Measurements from ENCODE around the gene F10.

F10 gene

DNA sequence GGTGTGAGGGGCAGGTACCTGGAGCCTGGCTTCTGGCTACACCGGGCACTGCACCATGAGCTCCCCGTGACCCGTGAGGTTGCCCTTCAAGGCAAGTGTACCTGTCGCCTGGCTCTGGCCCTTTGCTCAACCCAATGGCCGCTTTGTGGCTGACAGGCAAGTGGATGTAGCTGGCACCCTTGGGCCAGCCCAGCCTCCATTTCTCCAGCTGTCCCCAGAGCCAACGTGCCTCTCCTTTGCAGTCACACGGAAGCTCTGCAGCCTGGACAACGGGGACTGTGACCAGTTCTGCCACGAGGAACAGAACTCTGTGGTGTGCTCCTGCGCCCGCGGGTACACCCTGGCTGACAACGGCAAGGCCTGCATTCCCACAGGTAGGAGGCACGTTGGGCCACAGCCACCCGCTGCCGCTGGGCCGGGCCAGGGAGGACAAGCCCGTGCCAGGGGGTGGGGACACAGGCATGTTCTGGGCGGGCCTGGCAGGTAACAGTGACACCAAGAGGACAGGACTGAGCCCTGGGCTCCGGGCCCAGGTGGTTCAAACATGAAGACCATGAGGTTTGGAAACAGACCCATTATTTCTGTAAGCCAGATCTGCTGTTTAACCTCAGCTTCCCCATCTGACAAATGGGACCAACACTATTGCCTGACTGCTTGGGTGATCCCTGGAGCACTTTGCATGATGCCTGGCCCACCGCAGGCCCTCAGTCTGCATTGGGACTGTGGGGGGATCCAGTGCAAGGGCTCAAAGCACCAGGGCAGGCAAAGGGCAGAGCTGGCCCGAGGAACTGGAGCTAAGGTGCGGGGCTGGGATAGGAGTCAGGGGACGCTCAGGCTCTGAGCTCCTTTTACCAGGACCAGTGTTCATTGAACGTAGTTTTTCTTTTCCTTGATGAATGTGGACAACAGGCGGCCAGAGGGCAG lies 18.3 kb downstream of the F10 start:
- no peak for DNase-seq

DNA sequence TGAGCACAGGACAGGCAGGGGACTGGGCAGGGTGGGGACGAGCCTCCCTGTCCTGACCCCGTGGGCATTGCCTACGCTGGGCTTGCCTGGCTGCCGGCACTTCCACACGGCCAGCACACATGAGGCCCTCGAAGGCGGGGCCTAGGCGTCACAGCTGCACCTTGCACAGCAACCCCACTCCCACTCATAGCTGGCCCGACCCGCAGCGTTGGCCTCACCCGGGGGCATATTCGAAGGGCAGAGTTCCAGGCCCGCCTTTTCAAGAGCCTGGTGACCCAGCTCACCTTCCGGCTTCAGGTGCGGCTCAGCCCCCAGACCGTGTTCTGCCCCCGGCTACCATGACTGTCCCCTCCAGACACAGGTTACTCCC lies 19.0 kb downstream of the F10 start:
- DNase-seq, result no peak

DNA sequence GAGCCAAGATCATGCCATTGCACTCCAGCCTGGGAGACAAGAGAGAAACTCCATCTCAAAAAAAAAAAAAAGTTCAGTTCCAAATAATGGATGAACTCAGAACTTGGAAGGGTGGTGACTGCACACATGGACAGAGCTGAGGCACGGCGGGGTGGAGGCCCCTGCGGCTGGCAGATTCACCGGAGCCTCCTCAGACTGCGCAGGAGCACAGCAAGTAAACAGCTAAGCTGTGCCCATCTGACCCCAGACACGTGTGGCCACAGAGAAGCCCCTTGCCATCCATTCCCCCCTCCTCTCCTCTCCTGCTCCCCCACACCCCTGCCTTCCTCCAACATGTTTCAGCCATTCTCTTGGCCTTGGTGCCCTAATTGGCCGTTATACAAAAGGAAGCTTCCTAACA lies 20.3 kb downstream of the F10 start:
- DNase-seq, result no peak

DNA sequence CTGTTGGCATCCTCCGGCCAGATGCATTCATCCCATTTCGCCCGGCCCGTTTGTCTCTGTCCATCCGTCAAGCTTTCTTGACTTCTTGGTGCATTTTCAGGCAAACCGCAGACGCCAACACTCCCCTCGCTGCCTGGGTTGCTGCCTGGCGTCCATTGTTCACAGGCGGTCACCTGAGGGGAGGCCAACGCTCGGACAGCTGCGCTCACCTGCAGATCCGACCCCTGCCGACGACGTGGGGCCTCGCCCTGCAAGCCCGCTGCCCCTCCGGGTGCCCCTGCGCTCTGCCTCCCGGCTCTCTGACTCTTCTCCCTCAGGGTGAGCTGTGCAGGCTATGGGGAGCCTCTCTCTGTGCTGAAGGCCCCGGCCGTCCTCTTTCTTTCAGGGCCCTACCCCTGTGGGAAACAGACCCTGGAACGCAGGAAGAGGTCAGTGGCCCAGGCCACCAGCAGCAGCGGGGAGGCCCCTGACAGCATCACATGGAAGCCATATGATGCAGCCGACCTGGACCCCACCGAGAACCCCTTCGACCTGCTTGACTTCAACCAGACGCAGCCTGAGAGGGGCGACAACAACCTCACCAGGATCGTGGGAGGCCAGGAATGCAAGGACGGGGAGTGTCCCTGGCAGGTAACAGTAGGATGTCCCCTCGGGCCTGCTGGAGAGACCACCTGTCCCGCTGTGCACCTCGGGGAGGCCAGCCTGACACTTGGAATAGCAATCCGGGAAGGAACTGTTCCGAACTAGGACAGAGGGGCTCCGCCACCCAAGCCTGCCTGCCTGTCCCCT lies 21.1 kb downstream of the F10 start:
- no peak for DNase-seq

DNA sequence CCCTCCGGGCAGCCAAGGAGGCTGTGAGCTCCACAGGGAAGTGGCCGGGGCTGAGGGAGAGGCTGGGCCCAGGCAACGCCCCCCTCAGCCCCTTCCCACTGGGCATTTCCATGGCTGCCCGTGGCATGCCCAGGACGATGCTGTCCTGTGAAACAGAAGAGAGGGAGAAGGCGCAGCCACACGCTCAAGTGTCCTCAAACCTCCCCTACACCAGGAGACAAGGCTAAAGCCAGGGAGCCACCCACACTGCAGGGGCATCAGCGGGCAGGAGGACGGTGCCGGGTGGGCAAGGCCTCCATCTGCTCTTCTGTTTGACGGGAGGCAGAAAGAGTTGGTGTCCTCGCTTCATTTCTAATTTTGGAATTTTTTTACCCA lies 21.6 kb downstream of the F10 start:
- no peak for DNase-seq

DNA sequence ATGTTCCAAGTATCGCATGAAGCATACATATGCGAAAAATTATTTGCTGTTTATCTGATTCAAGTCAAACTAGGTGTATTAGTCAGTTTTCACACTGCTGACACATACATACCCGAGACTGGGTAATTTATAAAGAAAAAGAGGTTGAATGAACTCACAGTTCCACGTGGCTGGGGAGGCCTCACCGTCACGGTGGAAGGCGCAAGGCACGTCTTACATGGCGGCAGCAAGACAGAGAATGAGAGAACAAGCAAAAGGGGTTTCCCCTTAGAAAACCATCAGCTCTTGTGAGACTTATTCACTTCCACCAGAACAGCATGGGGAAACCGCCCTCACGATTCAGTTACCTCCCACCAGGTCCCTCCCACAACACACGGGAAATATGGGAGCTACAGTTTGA lies 22.9 kb downstream of the F10 start:
- no peak for DNase-seq

DNA sequence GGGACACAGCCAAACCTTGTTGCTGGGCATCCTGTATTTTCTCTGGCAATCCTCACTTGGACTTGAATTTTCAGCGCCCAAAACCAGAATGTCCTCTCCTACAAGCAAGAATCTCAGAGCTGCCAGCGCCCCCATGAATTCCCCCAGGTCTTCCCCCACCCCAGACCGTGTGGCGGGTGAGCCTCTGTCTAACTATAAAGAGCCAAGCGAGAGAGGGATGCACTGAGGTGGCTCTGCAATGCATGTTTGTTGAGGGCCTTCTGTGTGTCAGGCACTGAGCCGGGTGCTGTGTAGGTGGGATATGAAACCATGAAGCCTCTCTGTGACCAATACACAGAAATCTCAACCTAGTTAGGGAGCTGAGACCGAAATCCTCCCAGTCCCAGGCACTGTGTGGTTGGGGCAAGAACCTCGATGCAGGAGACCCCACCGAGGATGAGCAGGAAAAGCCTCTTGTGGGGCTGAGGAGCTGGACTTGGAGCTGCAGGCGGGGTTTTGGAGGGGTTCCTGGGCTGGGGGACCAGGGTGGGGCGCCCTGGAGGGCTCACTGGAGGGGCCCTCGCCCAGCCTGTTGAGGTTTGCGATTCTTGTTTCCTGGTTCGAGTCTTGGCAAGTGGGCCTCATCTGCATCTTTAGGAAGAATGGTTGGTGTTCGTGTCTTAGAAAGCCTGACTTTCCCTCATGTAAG lies 23.5 kb downstream of the F10 start:
- no peak for DNase-seq

DNA sequence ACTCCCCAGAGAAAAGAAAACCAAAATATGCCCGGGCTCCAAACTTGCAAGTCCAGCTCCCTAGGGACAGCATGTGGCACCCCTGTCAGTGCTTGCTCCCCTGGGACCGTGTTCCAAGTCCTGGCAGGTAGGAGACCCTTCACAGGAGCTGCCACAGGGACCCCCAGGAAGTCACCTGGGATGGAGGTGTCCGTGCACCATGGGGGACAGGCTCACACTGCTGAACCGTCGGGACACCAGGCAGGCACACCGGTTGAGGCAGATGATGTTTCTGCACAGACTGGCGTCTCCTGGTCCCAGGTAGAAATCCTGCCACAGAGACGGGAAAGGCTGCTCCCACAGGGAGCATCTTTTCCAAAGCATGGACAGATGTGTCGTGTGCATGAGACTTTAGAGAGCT lies 24.2 kb downstream of the F10 start:
- no peak for DNase-seq

DNA sequence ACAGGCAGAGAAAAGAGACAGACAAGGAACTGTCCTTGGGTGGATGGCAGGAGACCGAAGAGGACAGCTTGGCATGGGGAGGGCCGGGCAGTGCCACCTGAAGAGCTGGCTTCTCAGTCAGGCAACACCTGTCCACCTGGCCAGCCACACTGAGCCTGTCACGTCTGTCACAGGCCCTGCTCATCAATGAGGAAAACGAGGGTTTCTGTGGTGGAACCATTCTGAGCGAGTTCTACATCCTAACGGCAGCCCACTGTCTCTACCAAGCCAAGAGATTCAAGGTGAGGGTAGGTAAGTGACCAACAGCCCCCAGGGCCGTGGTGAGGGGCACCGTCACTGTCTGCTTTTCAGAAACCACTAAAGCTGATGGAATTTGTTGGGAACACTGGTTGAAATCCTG lies 24.6 kb downstream of the F10 start:
- no peak for DNase-seq

DNA sequence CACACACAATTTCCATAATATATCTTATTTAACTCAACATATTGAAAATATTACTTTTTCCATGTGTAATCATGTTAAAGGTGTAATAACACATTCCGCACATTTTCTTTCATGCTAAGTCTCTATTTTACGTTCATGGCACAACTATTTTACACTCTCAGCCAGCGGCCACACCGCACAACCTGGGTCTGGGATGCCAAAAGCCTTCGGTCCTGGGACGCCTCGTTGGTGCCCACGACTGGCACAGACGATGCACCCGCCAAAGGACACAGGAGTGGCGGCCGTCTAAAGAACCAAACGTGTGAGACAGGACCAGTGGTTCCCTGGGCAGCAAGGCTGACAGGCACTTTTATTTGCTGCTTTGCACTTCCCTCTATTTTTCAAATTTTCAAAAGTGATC lies 25.8 kb downstream of the F10 start:
- DNase-seq, result no peak

DNA sequence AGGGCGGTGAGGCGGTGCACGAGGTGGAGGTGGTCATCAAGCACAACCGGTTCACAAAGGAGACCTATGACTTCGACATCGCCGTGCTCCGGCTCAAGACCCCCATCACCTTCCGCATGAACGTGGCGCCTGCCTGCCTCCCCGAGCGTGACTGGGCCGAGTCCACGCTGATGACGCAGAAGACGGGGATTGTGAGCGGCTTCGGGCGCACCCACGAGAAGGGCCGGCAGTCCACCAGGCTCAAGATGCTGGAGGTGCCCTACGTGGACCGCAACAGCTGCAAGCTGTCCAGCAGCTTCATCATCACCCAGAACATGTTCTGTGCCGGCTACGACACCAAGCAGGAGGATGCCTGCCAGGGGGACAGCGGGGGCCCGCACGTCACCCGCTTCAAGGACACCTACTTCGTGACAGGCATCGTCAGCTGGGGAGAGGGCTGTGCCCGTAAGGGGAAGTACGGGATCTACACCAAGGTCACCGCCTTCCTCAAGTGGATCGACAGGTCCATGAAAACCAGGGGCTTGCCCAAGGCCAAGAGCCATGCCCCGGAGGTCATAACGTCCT lies 26.4 kb downstream of the F10 start:
- DNase-seq, result no peak

DNA sequence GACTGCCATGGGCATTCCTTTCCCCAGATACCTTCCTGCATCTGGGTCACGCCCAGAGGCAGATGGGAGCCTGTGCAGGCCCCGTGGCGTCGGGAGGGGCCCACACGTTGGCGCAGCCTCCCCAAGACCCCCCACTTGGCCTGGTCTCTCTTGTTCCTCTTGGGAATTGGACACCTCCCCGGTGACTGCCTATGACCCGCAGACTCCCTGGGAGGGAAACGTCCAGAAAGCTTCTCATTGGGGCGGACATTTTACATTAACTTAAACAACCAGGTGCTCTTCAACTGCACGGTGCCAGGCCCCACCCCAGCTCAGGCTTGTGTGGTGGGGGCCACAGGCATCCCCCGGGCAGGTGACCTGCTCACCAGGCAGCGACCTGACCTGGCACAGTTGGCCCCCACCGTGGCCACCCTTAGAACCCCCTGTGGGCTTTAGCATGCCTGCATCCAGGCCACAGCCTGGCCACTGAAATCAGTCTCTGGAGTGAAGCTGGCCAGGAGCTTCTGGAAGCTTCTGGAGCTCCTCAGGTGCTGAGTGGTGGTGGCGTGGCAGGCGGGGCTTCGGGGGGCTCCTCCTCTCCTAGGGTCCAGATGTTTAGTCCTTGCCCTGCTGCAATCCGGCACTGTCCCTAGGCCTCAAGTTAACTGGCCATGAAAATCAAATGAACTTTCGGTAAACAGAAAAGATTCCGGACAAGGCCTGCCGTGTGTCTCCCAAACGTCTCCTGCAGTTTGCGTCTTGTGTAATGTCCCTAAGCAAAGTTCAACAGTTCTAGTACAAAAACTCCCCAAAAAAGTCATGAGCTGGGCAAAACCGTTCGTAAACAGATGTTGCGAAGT lies 27.3 kb downstream of the F10 start:
- DNase-seq, result no peak

DNA sequence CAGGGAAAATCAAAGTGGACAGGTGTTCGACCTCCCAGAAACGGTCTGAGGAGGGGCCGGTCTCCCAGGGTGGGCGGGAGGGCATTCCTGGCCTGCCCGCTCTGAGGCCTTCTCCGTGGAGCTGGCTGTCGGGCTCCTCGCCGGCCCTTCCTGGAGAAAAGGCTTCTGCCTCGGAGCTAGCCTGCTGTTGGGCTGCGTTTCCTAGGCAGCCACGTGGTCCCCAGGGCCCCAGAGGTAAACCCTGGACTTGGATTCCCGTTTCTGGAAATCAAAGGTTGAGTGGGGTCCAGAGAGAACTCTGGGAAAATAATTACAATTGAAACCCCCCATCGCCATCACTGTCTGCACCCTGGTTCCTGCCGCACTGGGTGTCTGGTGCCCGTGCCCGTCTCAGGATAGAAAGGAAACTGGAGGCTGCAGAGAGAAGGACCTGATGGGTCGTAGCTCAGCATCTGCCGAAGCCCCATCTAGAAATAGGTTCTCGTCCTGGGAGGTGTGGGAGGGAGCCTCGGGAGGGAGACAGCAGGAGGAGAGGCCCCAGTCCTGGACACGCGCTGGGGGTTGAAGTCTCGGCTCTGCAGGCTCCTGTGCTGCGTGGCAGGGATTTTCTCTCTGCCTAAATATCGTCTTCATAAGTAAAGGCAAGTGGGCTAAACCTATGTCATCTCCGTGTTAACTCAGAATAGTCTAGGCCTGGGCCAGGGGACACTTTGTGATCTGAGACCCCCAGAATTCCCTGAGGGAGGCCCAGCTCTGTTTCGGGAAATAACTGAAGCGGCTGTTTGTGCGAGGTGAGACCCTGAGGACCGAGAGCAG lies 28.2 kb downstream of the F10 start:
- DNase-seq, result no peak

DNA sequence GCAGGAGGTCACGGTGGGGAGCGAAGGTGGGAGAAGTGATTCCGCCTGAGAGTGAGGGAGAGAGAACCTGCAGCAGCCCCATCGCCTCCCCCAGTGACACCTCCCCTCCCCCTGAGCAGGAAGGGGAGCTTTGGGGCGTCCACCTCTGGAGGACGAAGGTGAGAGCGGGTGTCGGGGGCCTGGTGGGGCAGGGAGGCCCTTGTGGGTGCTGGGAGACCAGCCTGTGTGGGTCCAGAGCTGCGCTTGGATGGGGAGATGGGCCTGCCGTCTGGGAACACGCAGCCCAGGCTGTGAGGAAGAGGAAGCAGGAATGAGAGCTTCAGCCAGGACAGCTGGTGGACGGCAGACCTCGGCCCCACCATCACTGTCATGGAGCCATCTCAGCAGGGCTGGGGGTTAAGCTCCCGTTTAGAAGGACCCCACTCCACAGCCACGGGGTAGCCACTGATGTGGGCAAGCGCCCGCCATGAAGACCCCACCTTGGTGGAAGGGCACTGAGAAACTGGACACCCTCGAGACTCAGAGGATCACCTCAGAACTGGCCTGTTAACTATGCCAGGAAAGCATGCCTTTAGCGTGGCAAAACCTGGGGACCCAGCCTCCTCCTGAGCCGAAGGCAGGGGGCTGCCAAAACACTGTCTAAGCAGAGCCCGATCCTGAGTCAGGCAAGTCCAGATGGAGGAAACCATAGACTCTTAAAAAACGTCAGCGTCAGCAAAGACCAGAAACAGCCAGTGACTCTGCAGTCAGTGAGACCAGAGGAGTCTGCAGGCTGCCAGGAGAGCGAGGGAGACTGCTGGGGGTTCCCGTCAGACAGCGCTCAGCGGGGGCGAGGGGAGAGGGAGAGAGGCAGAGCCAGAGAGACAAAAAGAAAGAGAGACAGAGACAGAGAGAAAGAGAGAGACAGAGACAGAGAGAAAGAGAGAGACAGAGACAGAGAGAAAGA lies 29.4 kb downstream of the F10 start:
- no peak for DNase-seq

DNA sequence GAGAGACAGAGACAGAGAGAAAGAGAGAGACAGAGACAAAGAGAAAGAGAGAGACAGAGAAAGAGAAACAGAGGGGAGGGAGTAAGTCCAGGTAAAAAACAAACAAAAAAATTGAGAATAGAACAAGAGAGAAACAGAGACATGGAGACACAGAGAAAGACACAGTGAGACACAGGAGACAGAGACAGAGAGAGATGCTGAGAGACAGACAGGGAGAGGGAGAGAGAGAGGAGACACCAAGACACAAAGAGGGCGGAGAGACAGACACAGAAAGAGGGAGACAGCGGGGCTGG lies 30.0 kb downstream of the F10 start:
- no peak for DNase-seq

DNA sequence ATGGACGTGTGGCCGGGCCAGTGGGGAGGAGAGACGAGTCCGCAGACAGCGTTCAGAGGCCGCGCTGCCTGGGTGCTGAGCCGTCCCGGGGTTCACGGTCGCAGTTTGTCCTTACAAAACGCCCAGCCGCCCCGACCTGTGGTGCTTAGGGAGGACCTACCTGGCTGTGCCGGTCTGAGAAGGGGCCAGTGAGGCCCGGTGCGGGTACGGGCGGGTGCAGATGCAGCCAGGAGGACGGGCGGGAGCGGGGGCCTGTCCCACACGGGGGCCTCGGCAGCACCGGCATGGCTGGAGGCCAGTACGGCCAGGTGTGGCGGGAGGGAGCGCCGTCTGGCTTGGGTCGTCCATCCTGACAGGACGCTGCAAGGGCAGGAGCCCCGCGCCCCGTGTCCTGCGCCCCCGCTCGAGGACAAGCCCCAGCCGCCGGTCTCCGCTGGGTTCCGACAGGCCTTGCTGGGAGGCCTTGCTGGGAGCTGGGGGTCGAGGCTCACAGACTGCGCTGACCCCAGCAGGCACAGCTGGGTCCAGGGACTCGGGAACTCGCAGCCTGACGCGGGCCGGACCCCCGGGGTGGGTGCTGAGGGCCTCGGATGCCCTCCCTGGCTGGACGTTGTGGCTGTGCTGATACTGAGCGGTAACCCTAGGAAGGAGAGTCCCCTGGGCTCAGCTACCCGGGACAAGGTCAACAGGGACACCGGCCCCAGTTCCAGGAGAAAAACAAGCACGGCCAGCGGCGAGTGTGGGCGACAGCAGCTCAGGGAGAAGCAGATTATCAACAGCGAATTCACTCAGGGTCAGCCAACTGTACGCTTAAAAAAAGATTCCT lies 30.6 kb downstream of the F10 start:
- DNase-seq, result peak; percentile 25

DNA sequence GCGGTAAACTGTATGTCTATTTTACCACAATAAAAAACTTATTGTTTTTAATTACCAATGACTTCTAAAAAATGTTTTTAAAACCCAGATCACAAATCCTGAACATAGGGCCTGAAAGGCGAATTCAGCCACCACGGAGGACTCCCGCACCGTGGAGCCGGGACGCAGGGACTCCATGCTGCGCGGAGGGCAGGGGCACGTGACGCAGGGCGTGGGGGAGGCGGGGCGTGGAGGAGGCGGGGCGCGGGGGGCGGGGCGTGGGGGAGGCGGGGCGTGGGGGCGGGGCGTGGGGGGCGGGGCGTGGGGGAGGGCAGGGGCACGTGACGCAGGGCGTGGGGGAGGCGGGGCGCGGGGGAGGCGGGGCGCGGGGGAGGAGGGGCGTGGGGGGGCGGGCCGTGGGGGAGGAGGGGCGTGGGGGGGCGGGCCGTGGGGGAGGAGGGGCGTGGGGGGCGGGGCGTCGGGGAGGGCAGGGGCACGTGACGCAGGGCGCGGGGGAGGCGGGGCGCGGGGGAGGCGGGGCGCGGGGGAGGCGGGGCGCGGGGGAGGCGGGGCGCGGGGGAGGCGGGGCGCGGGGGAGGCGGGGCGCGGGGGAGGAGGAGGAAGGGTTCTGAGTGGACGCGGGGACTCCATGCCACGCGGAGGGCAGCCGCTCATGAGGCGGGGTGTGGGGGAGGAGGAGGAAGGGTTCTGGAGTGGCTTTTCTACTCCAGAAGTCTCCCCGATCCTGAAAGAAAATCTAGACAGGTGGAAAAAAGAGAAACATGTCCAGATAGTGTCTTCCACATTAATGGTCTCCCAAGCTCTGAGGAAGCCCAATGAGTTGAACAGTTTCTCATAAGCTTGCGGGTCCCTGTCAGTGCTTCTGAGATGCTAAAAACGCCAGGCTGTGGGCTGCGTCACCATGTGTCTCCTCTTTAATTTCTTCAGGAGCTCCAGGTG lies 31.5 kb downstream of the F10 start:
- DNase-seq, result peak; percentile 75

DNA sequence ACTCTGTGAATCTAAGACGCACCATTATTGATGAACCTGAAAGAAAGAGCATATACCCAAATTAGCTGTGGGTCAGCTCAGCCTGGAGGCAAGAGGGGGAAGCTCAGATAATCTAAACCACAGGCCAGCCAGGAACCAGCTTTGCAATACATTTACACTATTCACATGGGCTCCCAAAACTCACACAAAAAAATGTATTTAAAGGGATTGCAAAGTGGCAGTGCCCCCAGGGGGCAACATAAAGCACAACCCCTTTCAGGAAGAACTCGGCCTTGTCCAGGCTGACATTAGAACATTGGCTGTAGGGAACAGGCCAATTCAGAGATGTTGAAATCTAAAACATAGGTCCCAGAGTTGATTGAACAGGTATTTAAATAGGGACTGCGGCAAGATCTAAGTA lies 32.6 kb downstream of the F10 start:
- no peak for DNase-seq
